DMS53 treated with DMSO at 0.1 percent for 48 hours (cell line): ENCODE results near the gene FBP1.

Experiments
- DNase-seq: peaks from one replicate; lab custom pipeline; 2025; ENCODE audit not compliant: unreplicated experiment; lab: John Stamatoyannopoulos, UW

The FBP1 gene

GRCh38 chr9:94639061-94639998 lies at the start of gene FBP1:
Gene FBP1 (minus strand): TSS chr9:94639518. CDS start chr9:94639310, 208 bp downstream.
- peak; percentile 53 for DNase-seq

- DNase-seq: no peak
These were observed 48.1 kb upstream of the FBP1 start for GRCh38 chr9:94687451-94687850.

- no peak for DNase-seq
These were observed 46.0 kb upstream of the FBP1 start for GRCh38 chr9:94685359-94685758.

GRCh38 chr9:94681508-94681907 lies 42.2 kb upstream of the FBP1 start:
- DNase-seq: peak; percentile 32

- no peak for DNase-seq
These were observed 41.3 kb upstream of the FBP1 start for GRCh38 chr9:94680621-94681020.

- DNase-seq: no peak
These were observed 40.7 kb upstream of the FBP1 start for GRCh38 chr9:94680020-94680419.

- DNase-seq: no peak
These were observed 40.3 kb upstream of the FBP1 start for GRCh38 chr9:94679587-94679986.

- no peak for DNase-seq
These were observed 38.6 kb upstream of the FBP1 start for GRCh38 chr9:94677929-94678328.

- DNase-seq: no peak
These were observed 37.3 kb upstream of the FBP1 start for GRCh38 chr9:94676446-94677131.

- no peak for DNase-seq
These were observed 35.9 kb upstream of the FBP1 start for GRCh38 chr9:94675008-94675881.

GRCh38 chr9:94672811-94673487 lies 33.6 kb upstream of the FBP1 start:
- no peak for DNase-seq

GRCh38 chr9:94668928-94669729 lies 29.8 kb upstream of the FBP1 start:
- peak; percentile 62 for DNase-seq

- DNase-seq: no peak
These were observed 29.2 kb upstream of the FBP1 start for GRCh38 chr9:94668418-94668927.

GRCh38 chr9:94666364-94667099 lies 27.2 kb upstream of the FBP1 start:
- DNase-seq: no peak

- no peak for DNase-seq
These were observed 26.3 kb upstream of the FBP1 start for GRCh38 chr9:94665613-94666012.

GRCh38 chr9:94664801-94665200 lies 25.5 kb upstream of the FBP1 start:
- DNase-seq: no peak

- no peak for DNase-seq
These were observed 24.3 kb upstream of the FBP1 start for GRCh38 chr9:94663640-94664039.

GRCh38 chr9:94663140-94663539 lies 23.8 kb upstream of the FBP1 start:
- DNase-seq: no peak
